Neural cell (in vitro differentiated cells): ENCODE data around the gene PUM1. TPM values are rescaled to one million over a fixed set of nuclear protein-coding genes. Genes with fewer than 3 reads are reported as not detected.

Experiments
- H2AFZ ChIP-seq: fragments of 200-600, 300-800 bp; sonication (generic), shearing (Covaris generic); 2 replicates; pipeline ENCODE4 v1.6.0; 2014; ENCODE audit warnings: low read depth, mild to moderate bottlenecking, antibody characterized with exemption, low read length, moderate library complexity
- H3F3A ChIP-seq: fragments of 200-600 bp; shearing (Covaris generic); 2 replicates; pipeline ENCODE4 v1.6.1; 2016; ENCODE audit warnings: mild to moderate bottlenecking, moderate library complexity, mixed read lengths, antibody characterized with exemption, low read length; ENCODE audit not compliant: insufficient read depth, poor library complexity, severe bottlenecking
- H3K27ac ChIP-seq: fragments of 200-600, 300-800 bp; sonication (generic), shearing (Covaris generic); 2 replicates; pipeline ENCODE4 v1.5.1; 2014; ENCODE audit warnings: mild to moderate bottlenecking, low read length, moderate library complexity
- H3K27me3 ChIP-seq: fragments of 300-800, 200-600 bp; sonication (generic), shearing (Covaris generic); 2 replicates; pipeline ENCODE4 v1.6.0; 2014; ENCODE audit warnings: mild to moderate bottlenecking, low read depth, low read length, moderate library complexity; ENCODE audit not compliant: insufficient read depth
- H3K36me3 ChIP-seq: fragments of 300-800, 200-600 bp; sonication (generic), shearing (Covaris generic); 2 replicates; pipeline ENCODE4 v1.5.1; 2014; ENCODE audit warnings: mild to moderate bottlenecking, antibody characterized with exemption, low read length, moderate library complexity; ENCODE audit not compliant: insufficient read depth
- H3K4me2 ChIP-seq: fragments of 300-800, 200-600 bp; sonication (generic), shearing (Covaris generic); 2 replicates; pipeline ENCODE4 v1.6.0; 2014; ENCODE audit warnings: mild to moderate bottlenecking, low read length
- H3K4me3 ChIP-seq: fragments of 300-800, 200-600 bp; sonication (generic), shearing (Covaris generic); 2 replicates; pipeline ENCODE4 v1.5.1; 2014; ENCODE audit warnings: mild to moderate bottlenecking, low read length, moderate library complexity
- H3K79me2 ChIP-seq: fragments of 200-600 bp; shearing (Covaris generic); replicated peaks from 2 replicates; pipeline ENCODE4 v1.6.0; 2014; ENCODE audit warnings: mild to moderate bottlenecking, low read length, moderate library complexity; ENCODE audit not compliant: insufficient read depth
- H3K9ac ChIP-seq: fragments of 300-800, 200-600 bp; sonication (generic), shearing (Covaris generic); 2 replicates; pipeline ENCODE4 v1.6.1; 2016; ENCODE audit warnings: mild to moderate bottlenecking, low read length, mixed read lengths
- H3K9me2 ChIP-seq: fragments of 200-600 bp; shearing (Covaris generic); 2 replicates; pipeline ENCODE4 v1.6.1; 2016; ENCODE audit warnings: mild to moderate bottlenecking, low read length, mixed read lengths; ENCODE audit not compliant: insufficient read depth
- H3K9me3 ChIP-seq: fragments of 200-600, 300-800 bp; sonication (generic), shearing (Covaris generic); 2 replicates; pipeline ENCODE4 v1.6.1; 2016; ENCODE audit warnings: mild to moderate bottlenecking, mixed run types, low read length, moderate library complexity, mixed read lengths
- H4K20me1 ChIP-seq: fragments of 200-600 bp; shearing (Covaris generic); 2 replicates; pipeline ENCODE4 v1.6.1; 2016; ENCODE audit warnings: mild to moderate bottlenecking, mixed run types; ENCODE audit not compliant: insufficient read depth
- EP300 ChIP-seq: fragments of 450-650 bp; conservative IDR thresholded peaks from 2 replicates; pipeline ENCODE4 v1.6.1; 2014; ENCODE audit warnings: antibody characterized with exemption, mild to moderate bottlenecking, moderate library complexity; ENCODE audit not compliant: poor library complexity, severe bottlenecking
- EZH2 ChIP-seq: fragments of 200-600, 300-800 bp; shearing (Covaris generic), sonication (generic); IDR thresholded peaks from 2 replicates; pipeline ENCODE4 v1.6.1; 2014; ENCODE audit warnings: antibody characterized with exemption, low read length, borderline replicate concordance, mild to moderate bottlenecking; ENCODE audit not compliant: insufficient read depth, poor library complexity, severe bottlenecking
- MXI1 ChIP-seq: fragments of 450-650 bp; conservative IDR thresholded peaks from 2 replicates; pipeline ENCODE4 v1.6.1; 2014; ENCODE audit warnings: antibody characterized with exemption, mild to moderate bottlenecking; ENCODE audit not compliant: poor library complexity, severe bottlenecking
- POLR2AphosphoS5 ChIP-seq: IDR thresholded peaks from 2 replicates; pipeline ENCODE4 v1.6.1; 2012
- RAD21 ChIP-seq: fragments of 450-650 bp; conservative IDR thresholded peaks from 2 replicates; pipeline ENCODE4 v1.6.1; 2014; ENCODE audit warnings: antibody characterized with exemption, mild to moderate bottlenecking, moderate library complexity
- REST ChIP-seq: IDR thresholded peaks from 2 replicates; pipeline ENCODE4 v1.6.1; 2012; ENCODE audit warnings: borderline replicate concordance
- SMC3 ChIP-seq: fragments of 450-650 bp; conservative IDR thresholded peaks from 2 replicates; pipeline ENCODE4 v1.6.1; 2014; ENCODE audit warnings: antibody characterized with exemption, mild to moderate bottlenecking, moderate library complexity; ENCODE audit not compliant: poor library complexity
- TAF1 ChIP-seq: IDR thresholded peaks from 2 replicates; pipeline ENCODE4 v1.6.1; 2012; ENCODE audit warnings: low read depth
- polyA plus RNA-seq: library from polyadenylated mRNA; depleted of rRNA; stranded (reverse); fragments of >200 nt; gene quantifications from 2 replicates; pipeline ENCODE4 v1.2.3, GENCODE V29; 2014
- TF ChIP-seq, protein P1 (sequence below): fragments of 450-650 bp; IDR thresholded peaks from 2 replicates; pipeline ENCODE4 v1.5.1; 2014; ENCODE audit warnings: antibody characterized with exemption, mild to moderate bottlenecking, moderate library complexity; ENCODE audit not compliant: poor library complexity, severe bottlenecking

The PUM1 gene
- polyA plus RNA-seq, 1 donor from 2014 or later, result 60.8 TPM

- Histone ChIP-seq H3K9me2 (no peaks in the 10 kb centered on the region), H3K27me3 (no peaks in the 10 kb centered on the region), H3K9ac (no peak overlapping the region), H3K4me3 (no peak overlapping the region), H3F3A (no peaks in the 10 kb centered on the region), H4K20me1 (peaks cover 30% of the 10 kb centered on the region), H3K9me3 (no peaks in the 10 kb centered on the region), H3K36me3 (peaks cover 4% of the 10 kb centered on the region), H2AFZ (no peak overlapping the region), H3K4me2 (no peak overlapping the region), H3K79me2 (peaks cover 95% of the 10 kb centered on the region), H3K27ac (no peak overlapping the region)
- TF ChIP-seq SMC3 (no peak), POLR2AphosphoS5 (no peak), EZH2 (no peak), TAF1 (no peak), EP300 (no peak), RAD21 (no peak), MXI1 (no peak), REST (no peak)
- TF ChIP-seq, protein P1, sequence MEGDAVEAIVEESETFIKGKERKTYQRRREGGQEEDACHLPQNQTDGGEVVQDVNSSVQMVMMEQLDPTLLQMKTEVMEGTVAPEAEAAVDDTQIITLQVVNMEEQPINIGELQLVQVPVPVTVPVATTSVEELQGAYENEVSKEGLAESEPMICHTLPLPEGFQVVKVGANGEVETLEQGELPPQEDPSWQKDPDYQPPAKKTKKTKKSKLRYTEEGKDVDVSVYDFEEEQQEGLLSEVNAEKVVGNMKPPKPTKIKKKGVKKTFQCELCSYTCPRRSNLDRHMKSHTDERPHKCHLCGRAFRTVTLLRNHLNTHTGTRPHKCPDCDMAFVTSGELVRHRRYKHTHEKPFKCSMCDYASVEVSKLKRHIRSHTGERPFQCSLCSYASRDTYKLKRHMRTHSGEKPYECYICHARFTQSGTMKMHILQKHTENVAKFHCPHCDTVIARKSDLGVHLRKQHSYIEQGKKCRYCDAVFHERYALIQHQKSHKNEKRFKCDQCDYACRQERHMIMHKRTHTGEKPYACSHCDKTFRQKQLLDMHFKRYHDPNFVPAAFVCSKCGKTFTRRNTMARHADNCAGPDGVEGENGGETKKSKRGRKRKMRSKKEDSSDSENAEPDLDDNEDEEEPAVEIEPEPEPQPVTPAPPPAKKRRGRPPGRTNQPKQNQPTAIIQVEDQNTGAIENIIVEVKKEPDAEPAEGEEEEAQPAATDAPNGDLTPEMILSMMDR, result no peak
These were observed 55.2 kb downstream of the PUM1 start for GRCh38 chr1:31010086-31010989.

- Histone ChIP-seq H3K9ac (no peak overlapping the region), H4K20me1 (peaks cover 20% of the 10 kb centered on the region), H3K27me3 (no peaks in the 10 kb centered on the region), H3K4me3 (no peak overlapping the region), H3F3A (no peaks in the 10 kb centered on the region), H3K9me3 (no peaks in the 10 kb centered on the region), H3K27ac (no peak overlapping the region), H3K36me3 (peaks cover 8% of the 10 kb centered on the region), H3K9me2 (no peaks in the 10 kb centered on the region), H2AFZ (no peak overlapping the region), H3K79me2 (peaks cover 94% of the 10 kb centered on the region), H3K4me2 (no peak overlapping the region)
- TF ChIP-seq, protein P1, result no peak
These were observed 58.0 kb downstream of the PUM1 start for GRCh38 chr1:31007462-31007991.
